DMS53 (cell line): Measurements from ENCODE around the gene TRPM5.

Source experiments
- DNase-seq: peaks from one replicate; lab custom pipeline; 2025; lab: John Stamatoyannopoulos, UW

The TRPM5 gene

DNA sequence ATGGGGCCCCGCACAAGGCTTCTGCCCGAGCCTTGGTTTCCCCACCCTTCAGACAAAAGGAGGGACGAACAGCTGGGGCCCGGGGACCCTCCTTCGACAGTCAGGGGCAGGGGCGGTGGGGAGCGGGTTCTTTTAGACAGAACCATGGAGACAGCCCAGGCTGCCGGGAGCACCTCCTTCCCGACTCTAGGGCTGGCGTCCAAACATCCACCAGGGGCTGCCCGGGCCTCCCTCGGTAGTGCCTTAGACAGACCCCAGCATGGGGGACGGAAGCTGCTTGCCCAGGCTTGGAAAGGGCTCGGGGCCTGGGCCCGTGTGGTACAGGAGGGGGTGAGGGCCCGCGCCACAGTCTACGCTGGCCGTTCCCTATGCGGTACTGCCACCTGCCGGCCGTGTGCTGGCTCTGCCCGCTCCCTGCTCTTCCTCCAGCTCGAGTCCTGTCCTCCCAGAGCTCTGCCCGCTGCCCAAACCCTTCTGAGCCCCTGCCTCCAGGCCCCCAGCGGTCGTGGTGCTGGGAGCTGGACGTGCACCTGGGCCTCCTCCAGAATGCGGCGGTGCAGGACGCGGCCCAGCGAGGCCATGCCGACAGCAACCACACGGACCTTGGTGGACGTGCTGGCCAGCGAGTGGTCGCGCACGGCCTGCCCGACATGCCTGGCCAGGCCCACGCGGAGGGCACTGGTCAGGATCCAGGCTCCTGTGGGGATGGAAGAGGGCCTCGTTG lies 23.6 kb downstream of the TRPM5 start:
- DNase-seq, result peak; percentile 93

DNA sequence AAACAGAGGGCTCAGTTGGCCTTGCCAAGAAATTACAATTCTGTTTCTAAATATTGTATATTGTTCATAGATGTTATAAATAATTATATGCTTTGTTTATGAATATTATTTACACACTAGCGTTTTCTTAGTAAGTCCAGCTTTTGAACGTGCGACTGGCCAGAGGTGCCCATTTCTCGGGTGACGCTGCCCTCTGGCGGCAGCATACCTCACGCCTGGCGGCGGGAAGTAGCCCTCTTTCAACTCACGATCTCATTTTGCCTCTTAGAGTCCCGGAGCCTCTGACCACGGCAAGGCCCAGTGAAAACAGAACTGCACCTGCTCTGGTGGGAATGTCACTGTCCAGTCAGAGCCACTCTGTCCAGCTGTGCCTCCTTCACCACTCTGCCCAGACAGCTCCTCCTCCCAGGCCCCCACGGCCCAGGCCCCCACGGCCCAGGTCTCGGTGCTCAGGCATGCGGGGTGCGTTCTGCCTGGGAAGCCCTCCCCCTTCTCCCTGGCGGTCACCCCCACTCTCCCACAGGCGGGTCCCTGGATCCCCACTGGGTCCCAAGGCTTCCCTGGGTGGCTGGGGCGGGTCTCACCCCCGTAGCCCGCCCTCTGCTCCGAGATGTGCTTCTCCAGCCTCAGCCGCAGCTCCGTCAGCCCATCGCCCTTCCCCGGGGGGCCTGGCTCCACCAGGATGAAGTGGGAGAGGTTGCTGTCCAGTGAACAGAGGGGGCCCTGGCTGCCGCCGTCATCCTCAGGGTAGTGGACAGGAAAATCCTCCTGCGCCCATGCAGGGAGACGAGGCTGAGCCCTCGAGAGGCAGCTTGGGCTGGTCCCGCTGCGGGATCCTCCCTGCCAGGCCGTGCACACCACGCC lies 24.4 kb downstream of the TRPM5 start:
- peak; percentile 94 for DNase-seq

DNA sequence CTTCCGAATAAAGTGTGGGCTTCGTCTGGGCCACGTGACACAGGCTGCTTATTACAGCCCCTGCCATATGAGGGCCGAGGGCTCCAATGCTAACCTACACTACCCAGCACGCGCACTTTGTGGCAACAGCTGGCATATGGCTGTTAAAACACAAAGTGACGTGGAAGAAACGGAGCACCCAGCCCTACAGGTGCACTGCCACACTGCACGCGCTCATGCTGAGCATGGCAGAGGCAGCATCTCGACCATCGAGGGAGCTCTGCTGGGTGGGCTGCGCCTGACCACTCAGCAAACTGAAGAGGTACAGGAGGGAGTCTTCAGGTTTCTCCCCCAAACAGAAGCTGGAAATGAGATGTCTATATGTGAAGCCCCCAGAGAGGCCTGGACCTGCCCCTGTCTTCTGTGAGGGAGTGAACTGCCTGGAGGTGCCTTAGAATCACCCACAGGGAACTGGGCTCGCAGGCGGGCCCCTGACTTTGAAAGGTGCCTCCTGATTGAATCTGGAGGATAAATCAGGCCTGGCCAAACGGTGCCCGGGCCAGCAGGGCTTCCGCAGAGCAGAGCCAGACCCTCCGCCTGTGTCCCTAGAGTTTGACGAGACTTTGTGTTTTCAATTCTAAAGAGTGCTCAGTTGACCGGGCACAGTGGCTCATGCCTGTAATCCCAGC lies 25.5 kb downstream of the TRPM5 start:
- peak; percentile 61 for DNase-seq

DNA sequence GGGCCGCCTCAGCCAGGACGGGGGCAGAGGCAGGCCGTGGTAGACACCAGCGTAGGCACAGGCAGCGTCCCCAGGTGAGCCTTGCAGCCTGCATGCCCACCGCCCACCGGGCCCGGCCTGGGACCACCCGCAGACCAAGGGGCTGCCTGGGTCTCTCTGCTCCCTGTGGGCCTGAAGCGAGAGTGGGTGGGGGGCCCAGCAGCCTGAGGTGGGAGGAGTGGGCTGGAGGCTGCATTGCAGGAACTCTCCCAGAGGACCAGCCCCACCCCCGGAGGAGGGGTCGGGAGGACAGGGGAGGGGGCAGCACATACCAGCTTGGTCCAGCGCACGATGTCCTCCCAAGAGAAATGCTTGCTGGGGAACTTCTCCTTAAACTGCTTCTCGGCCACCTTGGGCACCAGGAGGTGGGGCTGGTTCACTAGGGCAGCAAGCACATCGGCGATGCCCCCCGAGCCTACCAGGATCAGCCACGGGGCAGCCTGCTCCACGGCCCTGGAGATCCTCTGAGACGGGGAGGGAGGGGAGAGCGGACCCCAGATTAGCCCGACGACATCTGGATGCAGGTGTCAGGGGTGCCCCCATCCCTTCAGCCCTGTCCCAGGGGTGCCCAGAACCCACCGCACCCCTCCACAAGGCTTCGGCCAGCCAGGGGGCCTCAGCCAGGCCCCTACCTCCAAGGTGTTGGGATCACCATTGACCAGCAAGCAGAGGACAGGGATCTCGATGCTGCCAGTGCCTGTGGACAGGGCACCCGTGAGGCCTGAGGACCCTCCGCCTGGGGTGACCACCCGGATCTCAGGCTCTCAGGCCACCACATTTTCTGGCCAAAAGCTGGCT lies 26.2 kb downstream of the TRPM5 start:
- DNase-seq, result no peak

DNA sequence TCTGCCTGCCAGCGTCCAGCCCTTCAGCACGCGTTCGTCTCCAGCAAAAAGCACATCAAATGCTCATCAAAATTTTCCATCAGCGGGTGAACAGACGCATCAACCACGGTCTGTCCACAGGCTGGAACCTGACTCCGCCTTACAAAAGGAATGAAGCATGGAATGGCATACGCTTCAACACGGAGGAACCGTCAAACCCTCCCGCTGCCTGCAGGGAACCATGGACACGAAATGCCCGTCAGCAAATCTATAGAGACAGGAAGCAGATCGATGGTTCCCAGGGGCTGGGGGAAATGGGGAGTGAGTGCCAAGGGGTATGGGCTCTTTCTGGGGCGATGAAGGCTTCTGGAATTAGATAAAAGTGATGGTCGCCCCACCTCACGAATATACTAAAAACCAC lies 27.5 kb downstream of the TRPM5 start:
- DNase-seq, result no peak

DNA sequence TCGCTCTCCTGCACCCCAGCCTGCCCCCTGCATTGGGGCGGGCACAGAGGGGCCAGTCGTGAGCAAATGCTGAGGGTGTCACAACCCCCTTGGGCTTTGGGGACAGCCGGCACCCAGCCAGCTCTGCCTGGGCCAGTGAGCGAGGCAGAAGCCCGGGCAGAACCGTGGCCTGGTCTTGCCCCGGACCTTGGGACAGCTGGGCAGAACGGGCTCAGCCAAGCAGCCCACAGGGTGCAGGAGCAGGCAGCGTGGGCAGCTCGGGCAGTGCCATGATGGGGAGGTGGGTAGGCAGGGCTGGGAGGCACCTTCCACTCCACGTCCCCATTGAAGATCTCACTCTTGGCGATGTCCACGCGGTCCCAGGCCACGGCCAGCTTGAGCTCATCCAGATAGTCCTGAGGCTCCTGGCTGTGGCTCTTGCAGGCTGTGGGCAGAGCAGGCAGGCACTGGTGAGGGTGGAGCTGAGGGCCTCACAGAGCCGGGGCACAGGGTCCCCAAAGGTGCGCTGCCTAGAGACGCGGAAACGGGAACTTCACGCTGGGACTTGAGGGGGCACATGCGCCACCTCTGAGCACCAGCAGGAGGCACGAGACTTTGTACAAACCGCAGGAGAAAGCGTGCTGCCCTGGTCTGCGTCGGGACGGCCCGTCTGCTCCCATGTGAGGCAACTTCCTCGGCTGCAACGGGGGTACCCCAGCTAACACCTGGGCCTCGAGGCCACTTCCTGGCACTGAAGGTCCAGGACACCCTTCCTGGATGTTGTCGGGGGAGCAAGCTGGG lies 28.5 kb downstream of the TRPM5 start:
- DNase-seq, result no peak

DNA sequence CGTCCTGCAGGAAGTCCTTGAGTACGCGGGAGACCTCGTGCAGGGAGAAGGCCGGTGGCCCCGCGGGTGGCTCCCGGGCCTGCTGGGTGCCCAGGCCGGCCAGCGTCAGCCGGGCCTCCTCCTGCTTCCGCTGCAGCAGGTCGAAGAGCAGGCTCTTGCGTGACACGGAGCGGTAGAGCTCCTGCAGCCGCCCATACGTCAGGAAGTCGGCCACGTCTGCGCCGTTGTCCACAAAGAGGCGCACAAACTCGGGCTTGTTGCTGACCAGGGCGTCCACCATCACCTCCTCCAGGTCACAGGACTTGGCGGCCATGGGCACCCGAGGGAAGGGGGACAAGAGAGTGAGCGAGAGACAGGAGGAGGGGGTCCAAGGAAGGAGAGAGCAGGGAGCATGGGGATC lies 29.1 kb downstream of the TRPM5 start:
- DNase-seq, result peak; percentile 55

DNA sequence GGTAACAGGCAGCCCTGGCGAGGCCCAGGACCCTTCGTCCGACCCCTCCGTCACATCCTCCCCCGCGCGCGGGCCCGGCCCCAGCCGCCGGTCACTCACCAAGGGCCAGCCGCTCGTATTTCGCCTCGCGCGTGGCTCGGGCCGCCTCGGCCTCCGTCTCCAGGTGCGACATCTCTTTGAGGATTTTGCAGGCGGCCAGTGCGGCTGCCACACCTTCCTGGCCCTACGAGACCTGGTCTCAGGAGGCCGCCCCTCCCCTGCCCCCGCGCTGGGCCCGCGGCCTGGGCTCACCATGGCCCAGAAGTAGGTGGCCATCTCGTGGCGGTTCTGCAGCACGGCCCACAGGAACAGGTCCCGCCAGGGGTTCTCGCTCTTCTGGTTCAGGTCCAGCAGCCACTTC lies 29.7 kb downstream of the TRPM5 start:
- no peak for DNase-seq

DNA sequence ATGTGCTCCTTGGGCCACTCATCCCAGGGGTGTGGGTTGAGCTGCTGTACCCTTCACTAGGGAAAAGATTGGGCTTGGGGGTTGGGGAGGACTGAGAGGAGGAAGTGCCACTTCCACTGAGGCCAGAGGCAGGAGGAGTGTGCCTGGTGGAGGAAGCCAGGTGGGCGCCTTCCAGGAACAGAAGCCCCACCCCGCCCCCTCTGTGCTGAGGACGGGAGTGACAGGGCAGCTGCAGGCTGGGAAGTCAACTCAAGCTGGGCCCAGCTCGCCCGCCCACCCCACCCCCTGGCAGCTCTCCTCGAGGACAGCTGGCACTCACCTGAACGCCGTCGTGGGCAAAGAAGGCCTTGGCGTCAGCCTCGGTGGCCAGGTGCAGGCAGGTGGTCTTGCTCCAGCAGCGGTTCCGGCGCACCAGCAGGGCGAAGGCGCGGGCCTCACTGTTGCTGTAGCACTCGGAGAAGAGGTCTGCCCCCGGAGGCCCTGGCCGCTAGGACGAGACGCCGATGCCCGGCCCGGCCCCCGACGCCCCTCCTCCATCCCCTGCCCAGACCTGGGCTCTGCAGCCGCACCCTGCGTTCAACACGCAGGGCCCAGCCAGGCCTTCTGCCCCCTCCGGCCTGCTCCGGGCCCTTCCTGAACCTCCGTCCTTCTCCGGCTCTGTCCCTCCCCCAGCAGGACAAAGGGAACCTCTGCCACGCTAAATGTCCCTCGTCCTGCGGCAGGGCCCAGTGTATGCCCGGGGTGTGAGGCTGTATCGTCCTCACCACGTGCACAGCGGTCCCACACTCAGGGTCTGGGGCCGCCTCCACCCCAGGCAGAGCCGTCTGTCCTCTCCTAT lies 30.4 kb downstream of the TRPM5 start:
- DNase-seq, result no peak

DNA sequence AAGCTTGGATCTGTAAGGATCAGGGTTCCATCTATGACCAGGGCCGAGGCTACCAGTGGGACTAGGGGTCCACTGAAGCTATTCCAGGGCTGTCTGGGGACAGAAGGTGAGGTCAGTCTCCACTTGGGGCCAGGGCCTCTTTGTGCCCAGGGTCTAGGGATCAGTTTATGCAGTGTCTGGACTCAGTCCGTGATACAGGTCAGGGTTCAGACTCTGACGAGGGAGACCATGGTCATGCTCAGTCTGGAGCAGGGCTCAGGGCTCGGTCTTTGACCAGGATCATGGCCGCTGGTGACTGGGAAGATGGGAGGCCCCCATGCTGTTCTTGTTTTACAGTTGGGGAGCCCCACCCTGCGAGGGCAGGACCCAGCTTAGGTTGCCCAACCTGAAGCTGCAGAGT lies 32.0 kb downstream of the TRPM5 start:
- no peak for DNase-seq

DNA sequence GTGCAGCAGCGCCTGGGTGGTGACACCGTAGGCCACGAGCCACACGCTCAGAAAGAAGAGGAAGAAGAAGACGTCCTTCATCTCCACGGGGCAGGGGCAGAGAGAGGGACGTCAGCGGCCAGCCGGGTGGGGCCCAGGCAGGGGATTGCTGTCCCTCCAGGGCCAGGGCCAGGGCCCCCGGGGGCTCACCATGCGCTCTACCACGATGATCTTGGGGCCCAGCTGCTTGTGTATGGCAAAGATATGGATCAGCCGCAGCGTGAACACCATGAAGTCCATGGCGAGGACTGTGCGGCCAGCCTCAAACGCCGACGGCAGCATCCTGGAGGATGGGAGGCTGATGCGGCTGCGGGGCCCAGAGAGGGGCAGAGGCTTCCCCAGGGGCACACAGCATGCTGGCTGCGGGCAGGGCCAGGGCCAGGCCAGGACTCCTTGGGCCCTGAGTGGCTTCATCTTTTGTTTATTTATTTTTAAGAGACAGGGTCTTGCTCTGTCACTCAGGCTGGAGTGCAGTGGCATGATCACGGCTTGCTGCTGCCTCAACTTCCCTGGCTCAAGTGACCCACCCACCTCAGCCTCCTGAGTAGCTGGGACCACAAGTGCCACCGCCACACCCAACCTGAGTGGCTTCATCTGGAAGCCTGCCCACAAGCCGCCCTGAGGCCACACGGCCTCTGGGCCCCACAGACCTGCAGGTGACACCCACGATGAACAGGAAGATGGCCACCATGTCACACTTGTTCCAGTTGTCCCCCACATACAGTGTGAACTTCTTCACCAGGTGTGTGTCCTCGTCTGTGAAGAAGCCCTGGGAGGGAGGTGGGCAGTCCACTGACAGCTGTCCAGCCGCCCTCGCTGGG lies 32.6 kb downstream of the TRPM5 start:
- DNase-seq, result no peak

DNA sequence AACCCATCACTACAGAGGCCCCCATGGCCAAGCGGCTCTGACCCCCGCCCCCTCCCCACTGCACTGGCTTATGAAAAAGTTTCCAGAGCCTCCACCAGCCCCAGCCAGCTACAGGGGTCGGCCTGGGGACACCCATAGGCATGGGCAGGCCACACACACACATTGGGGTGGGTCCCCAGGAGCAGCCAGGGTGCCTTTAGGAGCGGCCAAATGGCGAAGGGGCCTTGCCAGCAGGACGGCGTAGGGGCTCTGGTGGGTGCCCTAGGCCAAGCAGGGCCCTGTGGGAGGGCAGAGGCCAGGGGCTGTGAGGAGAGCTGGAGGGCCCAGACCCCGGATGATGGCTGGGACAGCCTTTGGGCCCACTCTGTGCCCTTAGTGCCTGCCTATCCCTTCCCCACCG lies 33.7 kb downstream of the TRPM5 start:
- DNase-seq, result no peak

DNA sequence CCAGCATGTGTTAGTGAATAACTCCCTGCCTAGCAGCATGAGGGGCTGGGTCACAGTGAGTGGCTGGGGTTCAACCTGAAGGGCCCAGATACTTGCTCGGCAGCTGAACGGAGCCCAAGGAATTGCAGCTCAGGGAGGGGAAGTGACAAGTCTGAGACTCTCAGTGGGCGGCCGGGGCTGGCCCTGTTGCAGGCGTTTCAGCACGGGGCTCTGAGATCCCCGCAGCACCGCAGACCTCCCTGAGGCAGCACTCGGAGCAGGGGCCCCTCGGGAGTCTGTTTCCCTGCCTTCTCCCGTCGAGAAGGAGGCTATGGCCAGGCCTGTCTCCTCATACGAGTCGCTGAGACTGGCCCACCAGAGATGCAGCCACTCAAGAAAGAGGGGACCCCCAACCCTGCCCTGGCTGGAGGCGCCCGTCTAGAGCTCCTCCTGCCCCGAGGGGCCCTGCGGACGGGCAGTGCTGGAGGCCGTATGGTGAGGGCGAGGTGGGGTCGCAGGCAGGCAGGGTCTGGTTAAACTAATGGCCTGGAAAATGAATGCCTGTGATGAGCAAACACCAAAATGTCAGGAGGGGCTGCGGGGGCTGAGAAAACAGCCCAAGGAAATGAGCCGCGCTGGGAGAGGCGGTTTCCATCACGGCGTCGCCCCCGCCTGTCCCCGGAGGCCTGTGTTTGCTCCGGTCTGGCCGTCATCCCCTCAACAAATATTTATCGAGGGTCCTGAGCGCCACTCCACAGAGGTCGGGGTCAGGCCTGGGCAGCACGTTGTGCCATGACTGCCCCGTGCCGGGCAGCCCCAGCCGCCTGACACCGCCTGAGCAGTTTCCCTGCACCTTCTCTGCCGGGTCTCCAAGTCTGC lies 34.5 kb downstream of the TRPM5 start:
- no peak for DNase-seq

DNA sequence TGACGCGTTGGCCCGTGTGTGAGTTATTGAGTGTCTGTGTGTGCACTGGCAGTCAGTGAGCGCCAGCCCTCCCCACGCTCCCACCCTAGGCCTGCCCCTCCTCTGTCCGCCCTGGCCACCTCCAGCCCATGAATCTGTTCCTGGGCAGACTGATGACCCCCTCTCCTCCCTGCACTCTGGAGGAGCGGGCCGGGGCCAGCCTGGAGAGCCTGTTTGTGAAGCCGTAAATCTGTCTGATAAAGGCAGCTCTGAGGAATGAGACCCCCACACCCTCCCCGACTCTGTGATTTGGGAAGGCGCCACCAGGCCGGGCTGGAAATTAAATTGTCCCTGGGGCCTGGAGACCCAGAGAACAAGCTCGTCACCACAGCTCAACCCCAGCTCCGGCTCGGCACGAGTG lies 35.2 kb downstream of the TRPM5 start:
- DNase-seq, result no peak

DNA sequence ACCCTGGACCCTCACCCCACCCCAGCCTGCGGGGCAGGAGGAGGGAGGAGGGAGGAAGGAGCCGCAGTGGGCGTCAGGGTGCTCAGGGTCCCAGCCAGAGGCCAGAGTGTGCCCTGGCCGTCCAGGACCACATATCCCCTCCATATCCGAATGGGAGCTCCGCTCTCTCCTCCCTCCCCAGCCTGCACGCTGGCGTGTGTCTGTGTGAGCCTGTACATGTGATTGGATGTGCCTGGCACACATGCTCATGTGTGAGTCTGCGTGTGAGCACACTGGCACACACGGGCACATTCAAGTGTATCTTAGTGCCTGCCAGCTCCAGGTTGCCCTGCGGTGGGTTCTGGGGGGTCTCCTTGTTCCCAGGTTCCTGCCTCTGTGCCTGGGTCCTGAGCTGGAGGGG lies 35.6 kb downstream of the TRPM5 start:
- DNase-seq, result no peak

DNA sequence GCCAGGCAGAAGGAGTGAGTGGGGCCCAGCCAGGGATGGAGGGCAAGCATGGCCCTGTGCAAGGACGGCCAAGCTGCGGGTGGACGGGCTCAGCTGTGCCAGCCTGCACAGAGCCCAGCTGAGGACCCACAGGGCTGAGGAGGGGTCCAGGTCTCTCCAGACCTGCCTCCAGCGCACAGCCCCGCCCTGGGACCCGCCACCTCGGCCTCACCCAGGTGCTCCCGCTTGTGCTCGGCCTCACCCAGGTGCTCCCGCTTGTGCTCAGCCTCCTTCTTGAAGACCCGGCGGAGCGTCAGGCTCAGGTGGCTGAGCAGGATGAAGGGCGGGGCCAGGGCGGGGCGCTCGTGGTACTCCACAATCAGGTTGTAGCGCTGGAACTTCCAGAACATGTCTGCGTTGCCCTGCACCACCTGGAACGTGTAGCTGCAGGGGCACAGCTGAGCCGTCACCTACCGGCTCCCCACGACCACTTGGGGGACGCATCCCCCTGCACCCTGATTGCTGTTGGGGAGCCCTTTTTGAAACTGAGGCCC lies 37.4 kb downstream of the TRPM5 start:
- no peak for DNase-seq

DNA sequence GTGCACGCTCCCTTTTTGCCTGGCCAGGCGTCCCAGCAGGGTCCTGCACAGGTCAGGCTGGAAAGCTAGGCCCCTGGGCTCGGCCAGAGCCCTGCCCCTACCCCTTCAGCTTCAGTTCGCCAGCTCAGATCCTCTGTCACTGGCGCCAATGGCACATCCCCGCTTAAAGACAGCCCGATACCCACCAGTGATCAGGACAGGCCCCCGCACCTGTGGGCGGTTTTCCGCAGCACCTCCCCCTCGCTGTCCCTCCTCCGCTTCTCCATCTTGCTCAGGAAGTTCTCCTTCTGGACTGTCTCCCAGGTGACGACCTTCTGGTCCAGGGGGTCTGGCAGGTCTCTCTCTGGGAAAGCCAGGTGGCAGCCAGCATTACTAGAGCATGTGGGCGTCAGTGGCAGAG lies 37.9 kb downstream of the TRPM5 start:
- no peak for DNase-seq

DNA sequence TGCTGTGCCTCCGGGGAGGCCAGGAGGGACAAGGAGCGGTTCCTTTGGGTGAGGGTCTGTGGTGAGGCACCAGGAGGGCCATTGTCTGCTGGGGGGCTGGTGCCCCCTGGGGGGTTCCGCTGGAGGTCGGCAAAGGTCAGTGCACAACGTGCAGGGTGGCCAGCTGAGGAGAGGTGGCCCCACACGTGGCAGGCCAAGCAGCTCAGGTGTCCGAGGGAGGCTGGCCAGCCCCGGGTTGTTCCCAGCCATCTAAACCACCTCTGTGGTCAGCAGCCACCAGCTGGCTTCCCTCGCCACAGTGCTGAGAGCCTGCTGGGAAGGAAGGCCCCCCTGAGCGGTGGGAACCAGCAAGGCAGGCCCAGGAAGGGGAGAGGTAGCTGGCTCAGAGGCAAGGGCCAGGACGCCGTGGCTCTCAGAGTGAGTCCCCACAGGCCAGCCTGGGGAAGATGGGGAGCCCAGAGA lies 39.5 kb downstream of the TRPM5 start:
- no peak for DNase-seq
